ENCODE measurements around the gene INAVA.
"Not testable (repeated sequence)": the region's sequence is repeated elsewhere in the genome, so short reads cannot be mapped to it uniquely, and the experiment has no call there.

INAVA gene

GRCh38 chr1:200899015-200899386 lies 4.3 kb downstream of the INAVA start:
- DNase-seq (ENCODE audit: low read depth) = no peak

- no peak for DNase-seq (ENCODE audit: low read depth)
Measured at GRCh38 chr1:200899451-200899915, 4.8 kb downstream of the INAVA start.

GRCh38 chr1:200899954-200900867 lies 5.5 kb downstream of the INAVA start:
- no peak for DNase-seq (ENCODE audit: low read depth)

- no peak for DNase-seq (ENCODE audit: low read depth)
Measured at GRCh38 chr1:200900877-200901276, 6.2 kb downstream of the INAVA start.

GRCh38 chr1:200901350-200901749 lies 6.7 kb downstream of the INAVA start:
- no peak for DNase-seq (ENCODE audit: low read depth)

GRCh38 chr1:200901796-200902444 lies 7.2 kb downstream of the INAVA start:
- no peak for DNase-seq (ENCODE audit: low read depth)

GRCh38 chr1:200903793-200904192 lies 9.1 kb downstream of the INAVA start:
- no peak for DNase-seq (ENCODE audit: low read depth)

GRCh38 chr1:200904772-200905171 lies 10.1 kb downstream of the INAVA start:
- no peak for DNase-seq (ENCODE audit: low read depth)

GRCh38 chr1:200905411-200906052 lies 10.8 kb downstream of the INAVA start:
- peak; percentile 41 for DNase-seq (ENCODE audit: low read depth)

- no peak for DNase-seq (ENCODE audit: low read depth)
Measured at GRCh38 chr1:200906491-200906890, 11.8 kb downstream of the INAVA start.

- no peak for DNase-seq (ENCODE audit: low read depth)
Measured at GRCh38 chr1:200907611-200908097, 13.0 kb downstream of the INAVA start.

- DNase-seq (ENCODE audit: low read depth) = no peak
Measured at GRCh38 chr1:200908191-200908868, 13.6 kb downstream of the INAVA start.

GRCh38 chr1:200909071-200909470 lies 14.4 kb downstream of the INAVA start:
- no peak for DNase-seq (ENCODE audit: low read depth)

- DNase-seq (ENCODE audit: low read depth) = no peak
Measured at GRCh38 chr1:200909757-200910239, 15.1 kb downstream of the INAVA start.

GRCh38 chr1:200911361-200911760 lies 16.7 kb downstream of the INAVA start:
- no peak for DNase-seq (ENCODE audit: low read depth)

GRCh38 chr1:200911936-200912335 lies 17.2 kb downstream of the INAVA start:
- not testable (repeated sequence) for DNase-seq (ENCODE audit: low read depth)

- DNase-seq (ENCODE audit: low read depth) = no peak
Measured at GRCh38 chr1:200912737-200913407, 18.2 kb downstream of the INAVA start.

GRCh38 chr1:200916152-200916551 lies 21.5 kb downstream of the INAVA start:
- no peak for DNase-seq (ENCODE audit: low read depth)

GRCh38 chr1:200916681-200917080 lies 22.0 kb downstream of the INAVA start:
- no peak for DNase-seq (ENCODE audit: low read depth)

GRCh38 chr1:200917291-200917817 lies 22.7 kb downstream of the INAVA start:
- DNase-seq (ENCODE audit: low read depth) = no peak

GRCh38 chr1:200918006-200918405 lies 23.3 kb downstream of the INAVA start:
- no peak for DNase-seq (ENCODE audit: low read depth)

Measured in T-helper 22 cell (primary cell).